ENCODE results near the gene CEP85. TPM values are rescaled to one million over a fixed set of nuclear protein-coding genes. Genes with fewer than 3 reads are reported as not detected.

CEP85 gene
- total RNA-seq, 1 donor from 2014 or later, result 22.6 TPM

GRCh38 chr1:26276432-26276838 lies 42.4 kb downstream of the CEP85 start:
- DNase-seq (ENCODE audit: low read depth), result no peak

- no peak for DNase-seq (ENCODE audit: low read depth)
These were observed 43.3 kb downstream of the CEP85 start for GRCh38 chr1:26277261-26277661.

DNA sequence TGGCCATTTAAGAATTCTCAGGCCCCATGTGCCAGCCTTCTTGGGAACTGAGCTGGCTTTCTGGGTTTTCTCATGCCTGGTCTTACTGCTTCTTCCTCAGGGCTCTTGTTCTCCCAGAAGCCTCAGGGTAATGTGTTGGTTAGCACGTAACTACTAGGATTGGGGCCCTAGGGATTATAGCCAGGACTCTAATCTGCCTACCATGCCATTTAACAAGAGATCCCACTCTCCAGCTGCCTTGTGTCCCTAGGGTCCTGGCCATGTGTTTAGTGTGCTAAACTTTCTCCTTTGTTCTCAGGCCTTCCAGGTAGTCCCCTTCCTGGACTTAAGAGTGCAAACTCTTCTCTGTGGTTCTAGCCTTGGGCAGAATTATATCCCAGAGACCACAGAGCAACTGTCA lies 43.7 kb downstream of the CEP85 start:
- DNase-seq (ENCODE audit: low read depth), result peak; percentile 43

DNA sequence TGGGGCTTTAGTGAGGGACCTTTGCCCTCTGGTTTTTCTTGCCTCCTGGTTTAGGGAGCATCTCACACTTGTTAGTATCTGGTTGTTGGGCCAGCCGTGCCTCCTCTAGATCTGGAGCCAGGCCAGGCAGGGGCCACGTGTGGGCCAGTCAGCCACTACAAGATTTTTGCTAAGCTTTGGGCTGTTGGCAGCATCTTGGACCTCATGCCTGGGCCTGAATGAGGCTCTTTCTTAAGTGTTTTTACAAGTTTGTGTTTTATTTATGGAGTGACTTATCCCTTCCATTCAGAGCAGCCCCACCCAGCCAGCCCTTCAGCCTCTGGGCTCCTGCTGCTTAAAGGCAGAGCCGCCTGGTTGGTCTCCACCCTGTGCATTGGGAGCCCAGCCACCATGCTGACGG lies 44.3 kb downstream of the CEP85 start:
- peak; percentile 67 for DNase-seq (ENCODE audit: low read depth)

DNA sequence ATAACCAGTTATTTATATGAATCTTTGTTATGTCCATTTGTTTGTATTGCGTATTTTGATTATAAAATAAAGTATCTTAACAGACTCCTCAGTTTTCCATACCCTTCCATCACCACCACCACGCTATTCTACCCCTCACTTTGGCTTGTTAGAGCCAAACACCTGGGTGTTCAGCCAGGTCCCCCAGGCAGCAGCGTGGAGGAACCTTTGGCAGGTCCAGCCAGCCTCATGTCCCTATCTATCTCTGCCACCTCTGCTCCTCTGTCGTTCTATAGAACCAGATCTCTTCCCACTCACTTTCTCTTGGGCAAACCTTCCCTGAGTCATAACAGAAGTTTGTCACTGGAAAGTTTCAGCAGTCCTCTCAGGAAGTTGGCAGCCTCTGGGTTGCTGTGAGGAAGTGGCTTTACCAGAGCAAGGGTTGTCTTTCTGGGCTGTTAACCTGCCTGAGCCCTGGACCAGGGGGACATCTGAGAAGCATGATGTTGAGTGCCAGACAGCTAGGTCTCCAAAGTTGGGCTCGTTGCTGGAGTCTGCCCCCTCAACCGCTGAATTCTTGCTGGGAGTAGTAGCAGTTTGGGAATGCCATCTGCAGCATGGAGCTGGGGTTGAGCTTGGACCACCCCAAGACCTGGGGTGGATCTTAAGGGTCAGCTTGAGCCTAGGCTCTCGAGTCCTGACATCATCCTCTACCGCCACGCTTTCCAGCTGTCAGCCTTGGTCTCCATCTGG lies 44.9 kb downstream of the CEP85 start:
- peak; percentile 53 for DNase-seq (ENCODE audit: low read depth)

GRCh38 chr1:26279456-26280332 lies 45.7 kb downstream of the CEP85 start, which contains the start of gene SH3BGRL3:
Gene SH3BGRL3 (plus strand): TSS chr1:26280086. CDS start chr1:26280156, 70 bp downstream.
- peak; percentile 91 for DNase-seq (ENCODE audit: low read depth)

DNA sequence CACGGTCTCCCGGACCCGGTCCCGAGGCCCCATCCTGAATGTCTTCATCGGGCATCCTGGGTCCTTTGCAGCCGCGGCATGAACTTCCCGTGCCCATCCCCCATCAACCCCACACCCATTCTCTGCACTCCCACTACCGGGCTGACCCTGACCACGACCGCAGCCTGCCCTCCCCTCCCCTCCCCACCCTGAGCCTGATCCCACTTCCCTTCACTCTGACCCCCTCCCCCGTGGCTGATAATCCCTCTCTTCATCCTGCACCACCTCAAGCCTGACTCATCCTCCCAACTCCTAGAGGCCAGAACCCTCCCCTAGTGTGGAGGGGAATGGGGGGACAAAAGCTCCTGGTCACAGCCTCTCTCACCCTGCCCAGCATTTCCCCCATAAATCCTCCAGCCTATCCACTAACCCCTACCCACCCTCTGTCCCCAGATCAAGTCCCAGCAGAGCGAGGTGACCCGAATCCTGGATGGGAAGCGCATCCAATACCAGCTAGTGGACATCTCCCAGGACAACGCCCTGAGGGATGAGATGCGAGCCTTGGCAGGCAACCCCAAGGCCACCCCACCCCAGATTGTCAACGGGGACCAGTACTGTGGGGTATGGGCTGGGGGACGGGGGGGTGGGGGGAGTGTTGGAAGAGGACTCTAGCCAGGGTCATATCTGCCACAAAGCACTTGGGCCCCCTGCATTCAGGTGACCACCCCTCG lies 46.5 kb downstream of the CEP85 start:
- peak; percentile 57 for DNase-seq (ENCODE audit: low read depth)

DNA sequence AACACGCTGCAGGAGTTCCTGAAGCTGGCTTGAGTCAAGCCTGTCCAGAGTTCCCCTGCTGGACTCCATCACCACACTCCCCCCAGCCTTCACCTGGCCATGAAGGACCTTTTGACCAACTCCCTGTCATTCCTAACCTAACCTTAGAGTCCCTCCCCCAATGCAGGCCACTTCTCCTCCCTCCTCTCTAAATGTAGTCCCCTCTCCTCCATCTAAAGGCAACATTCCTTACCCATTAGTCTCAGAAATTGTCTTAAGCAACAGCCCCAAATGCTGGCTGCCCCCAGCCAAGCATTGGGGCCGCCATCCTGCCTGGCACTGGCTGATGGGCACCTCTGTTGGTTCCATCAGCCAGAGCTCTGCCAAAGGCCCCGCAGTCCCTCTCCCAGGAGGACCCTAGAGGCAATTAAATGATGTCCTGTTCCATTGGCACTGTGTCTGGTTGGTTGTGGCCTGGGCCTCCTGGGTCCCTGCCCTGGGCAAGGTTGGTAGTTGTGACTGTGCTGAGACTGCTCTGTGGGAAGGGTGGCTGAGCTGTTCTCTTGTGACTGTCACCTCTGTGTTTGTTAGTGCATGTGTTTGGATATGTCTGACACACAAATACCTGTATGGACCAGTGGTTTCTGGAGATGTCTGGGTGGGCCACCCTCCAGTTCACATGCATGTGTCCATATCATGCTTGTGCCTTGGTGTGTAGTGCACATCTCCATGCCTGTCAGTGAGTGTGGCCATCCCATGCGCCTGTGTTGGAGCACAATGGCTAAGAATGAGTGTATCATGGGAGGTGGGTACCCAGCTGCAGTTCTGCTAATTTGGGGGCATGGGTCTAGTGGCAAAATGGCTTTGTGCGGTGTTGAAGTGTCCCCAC lies 47.3 kb downstream of the CEP85 start:
- peak; percentile 7 for DNase-seq (ENCODE audit: low read depth)

- peak; percentile 62 for DNase-seq (ENCODE audit: low read depth)
These were observed 48.0 kb downstream of the CEP85 start for GRCh38 chr1:26281971-26282370.

DNA sequence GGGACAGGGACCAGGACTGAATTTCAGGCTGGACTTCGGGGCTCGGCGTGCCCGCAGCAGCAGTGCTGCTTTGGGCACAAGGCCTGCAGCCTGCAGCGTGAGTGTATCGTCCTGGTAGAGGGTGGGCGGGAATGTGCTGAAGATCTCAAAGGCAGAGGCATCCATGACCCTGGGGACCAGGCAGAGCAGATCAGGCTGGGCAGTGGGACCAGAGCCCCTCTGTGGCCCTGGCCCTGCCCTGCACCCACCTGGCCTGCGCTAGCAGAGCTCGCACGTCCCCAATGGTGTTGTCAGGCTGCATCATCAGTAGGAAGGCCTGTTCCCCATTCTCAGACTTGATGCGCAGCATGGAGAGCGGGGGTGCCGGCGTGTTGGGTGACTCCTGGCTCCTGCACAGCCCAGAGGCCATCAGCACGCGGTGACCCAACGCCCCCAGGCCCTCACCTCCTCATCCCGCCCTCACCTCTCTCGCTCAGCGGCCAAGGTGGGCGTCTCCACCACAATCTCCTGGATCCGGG lies 48.5 kb downstream of the CEP85 start:
- DNase-seq (ENCODE audit: low read depth), result no peak

DNA sequence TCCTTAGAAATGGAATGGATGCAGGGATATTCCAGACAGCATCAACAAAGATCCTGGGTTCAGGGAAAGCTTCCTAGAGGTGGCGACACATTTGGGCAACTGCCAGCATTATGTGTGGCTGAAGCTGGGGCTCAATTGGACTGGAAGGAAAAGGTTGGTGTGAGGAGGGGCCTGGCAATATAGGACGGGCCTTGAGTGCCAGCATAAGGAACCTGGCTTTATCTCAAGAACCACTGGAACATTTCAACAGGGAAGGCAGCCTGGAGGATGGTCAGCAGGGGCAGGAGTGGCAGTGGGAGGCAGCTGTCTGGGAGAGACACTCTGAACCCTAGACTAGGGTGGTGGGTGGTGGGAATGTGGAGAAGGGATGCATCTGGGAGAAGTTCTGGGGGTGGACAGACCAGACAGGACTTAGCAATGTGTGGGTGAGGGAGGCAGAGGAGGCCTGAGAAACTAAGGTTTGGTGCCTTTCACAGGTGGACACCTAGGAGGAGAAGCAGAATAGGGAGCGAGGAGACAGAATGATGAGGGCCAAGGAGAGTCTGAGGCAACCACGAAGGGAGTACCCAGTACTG lies 49.4 kb downstream of the CEP85 start:
- peak; percentile 15 for DNase-seq (ENCODE audit: low read depth)

- DNase-seq (ENCODE audit: low read depth), result peak; percentile 2
These were observed 50.0 kb downstream of the CEP85 start for GRCh38 chr1:26283871-26284596.

DNA sequence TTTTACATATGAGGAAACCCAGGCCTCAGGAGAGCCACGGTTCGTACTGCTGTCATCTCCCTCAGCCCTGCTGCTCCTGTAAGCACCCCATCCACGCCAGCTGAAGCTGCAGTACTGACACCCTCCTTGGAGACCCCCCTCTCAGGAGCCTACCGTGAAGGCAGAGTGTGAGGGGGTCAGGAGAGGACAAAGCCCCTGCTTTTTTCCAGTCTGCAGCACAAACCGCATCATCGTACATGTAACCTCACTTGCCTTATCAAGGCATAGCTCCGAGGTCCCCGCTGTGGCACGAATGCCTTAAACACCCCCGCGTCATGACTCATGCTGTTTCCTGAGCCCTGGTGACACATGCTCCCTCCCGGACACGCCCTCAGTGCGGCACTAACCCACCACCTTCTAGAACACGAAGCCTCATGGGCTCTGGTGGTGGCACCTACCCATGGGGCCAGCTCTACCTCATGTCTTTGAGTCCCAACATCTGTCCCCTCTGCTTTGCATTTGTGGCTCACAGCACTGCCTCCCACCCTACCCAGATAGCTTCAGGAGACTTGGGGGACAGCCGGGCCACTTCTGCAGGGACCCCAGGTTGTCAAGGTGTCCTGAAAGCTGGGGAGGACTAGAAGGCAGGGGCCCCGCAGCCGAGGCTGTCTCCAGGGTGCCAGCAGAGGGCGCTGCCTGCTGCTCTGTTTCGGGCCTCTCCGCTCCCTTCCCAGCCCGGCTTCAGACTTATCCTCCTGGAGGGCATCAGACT lies 50.8 kb downstream of the CEP85 start:
- peak; percentile 95 for DNase-seq (ENCODE audit: low read depth)

- DNase-seq (ENCODE audit: low read depth), result peak; percentile 53
These were observed 51.5 kb downstream of the CEP85 start for GRCh38 chr1:26285366-26286063.

DNA sequence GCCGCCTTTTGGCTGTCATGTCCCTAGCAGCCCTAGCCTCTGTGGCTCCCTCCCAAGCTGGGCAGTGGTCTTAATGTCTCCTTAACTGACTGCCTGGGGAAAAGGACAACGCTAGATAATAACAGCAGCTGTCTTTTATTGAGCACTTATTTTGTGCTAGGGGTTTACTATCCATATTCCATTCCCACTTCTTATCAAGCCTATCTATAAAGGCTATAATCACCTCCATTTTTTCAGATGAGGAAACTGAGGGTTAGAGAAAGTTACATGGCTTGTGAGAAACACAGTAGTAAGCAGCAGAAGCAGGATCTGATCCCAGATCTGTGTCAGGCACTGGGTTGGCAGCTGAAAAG lies 52.0 kb downstream of the CEP85 start:
- DNase-seq (ENCODE audit: low read depth), result no peak

- DNase-seq (ENCODE audit: low read depth), result peak; percentile 79
These were observed 53.2 kb downstream of the CEP85 start for GRCh38 chr1:26287033-26287711.

- DNase-seq (ENCODE audit: low read depth), result no peak
These were observed 53.8 kb downstream of the CEP85 start for GRCh38 chr1:26287811-26288210.

Measured in myocyte (in vitro differentiated cells).